ENCODE data around the gene TTC28.
A peak's percentile ranks its signal among the peaks of the same experiment; 100 is the strongest.
"Not testable (repeated sequence)": the region's sequence is repeated elsewhere in the genome, so short reads cannot be mapped to it uniquely, and the experiment has no call there.

Gene TTC28

DNA sequence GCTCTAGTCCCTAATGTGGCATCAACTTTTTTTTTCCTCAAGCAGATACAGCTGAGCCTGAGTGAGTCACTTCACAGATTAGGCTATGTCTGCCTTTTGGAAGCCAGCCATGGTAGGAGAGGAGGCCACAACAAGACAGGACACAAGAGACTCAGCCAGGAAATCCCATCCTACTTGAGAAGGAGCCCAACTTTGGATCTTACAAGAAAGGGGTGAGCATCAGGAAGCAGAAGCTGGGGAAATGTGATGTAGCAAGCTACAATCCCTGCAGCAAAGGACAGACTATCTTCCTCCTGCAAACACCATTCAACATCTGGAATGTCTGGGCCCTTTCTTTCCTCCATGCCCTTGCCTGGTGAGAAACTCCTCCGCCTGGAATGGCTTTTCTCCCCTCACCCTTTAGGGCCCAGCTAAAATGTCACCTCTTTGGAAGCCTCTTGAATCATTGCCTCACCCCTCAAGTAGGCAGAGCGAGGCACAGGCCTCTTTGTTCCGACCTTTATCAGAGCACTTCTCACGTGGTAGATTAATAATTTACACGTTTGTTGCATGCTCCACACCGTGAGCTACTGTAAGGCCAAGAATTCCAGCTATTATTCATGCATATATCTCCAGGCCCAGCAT, 604.2 kb downstream of the TTC28 start:
- DNase-seq = peak; percentile 5

DNA sequence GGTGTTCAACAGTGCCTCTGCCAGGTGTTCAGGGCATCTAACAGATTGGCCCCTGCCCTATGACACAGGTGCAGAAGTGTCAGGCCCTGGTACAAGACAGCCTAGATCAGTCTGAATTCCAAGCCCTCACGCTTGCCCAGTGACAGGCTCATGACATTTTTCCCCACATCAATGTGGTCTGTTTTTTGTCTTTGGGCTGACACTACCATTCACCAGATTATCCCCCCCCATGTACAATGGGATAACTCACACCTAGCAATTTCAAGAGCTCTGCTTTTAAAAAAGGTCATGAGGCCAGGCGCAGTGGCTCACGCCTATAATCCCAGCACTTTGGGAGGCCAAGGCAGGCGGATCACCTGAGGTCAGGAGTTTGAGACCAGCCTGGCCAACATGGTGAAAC, 605.1 kb downstream of the TTC28 start:
- DNase-seq = no peak

DNA sequence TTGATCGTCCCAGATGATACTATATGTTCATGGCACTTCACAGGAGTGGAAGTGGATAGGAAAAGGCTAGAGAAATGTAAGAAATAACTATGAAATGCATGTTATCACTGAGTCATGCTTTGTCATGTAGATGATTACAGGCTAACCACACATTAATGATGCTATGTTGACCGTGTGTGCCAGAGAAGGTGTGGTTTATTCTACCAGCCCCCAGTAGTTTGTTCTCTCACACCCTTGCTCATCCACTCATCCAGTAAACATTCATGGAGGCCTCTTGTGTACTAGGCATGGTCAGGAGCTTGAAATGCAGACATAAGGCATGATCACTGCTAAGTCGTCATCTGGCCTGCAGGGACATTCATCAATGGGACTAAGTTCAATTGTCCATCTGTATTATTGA, 607.6 kb downstream of the TTC28 start:
- DNase-seq = no peak

DNA sequence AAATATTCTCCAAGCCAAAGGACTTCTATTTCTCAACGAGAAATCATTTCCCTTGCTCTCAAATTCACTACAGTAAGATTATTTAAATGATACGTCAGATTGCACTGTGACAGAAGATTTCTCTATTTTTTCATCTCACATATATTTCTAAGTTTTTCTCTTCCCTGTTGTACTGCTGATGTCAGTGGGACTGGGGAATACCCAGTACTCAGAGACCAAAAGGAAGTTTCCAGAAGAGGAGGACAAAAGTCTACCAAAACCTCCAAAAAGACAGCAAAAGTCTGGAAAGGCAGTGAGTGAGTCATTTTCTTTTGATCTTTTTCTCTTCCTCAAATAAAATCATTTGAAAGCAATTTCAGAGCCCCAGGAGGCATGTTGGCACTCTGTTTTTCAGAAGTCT, 610.8 kb downstream of the TTC28 start:
- DNase-seq = no peak

DNA sequence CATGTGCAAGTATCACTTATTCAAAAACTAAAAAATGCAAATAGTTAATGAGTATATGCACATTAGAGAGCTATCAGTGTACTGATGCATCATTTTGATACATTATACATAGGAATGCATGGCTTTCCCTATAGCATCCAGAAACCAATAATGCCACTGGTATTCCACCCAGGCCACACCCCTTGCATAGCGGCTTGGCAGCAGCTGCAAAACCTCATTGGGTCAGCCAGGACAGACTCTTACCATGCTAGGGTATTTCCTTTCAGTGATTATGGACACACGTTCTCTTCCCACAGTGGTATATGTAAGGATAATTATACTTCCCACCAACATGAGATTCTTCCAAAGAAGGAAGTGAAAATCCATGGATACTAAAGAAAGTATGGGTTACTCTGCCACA, 614.7 kb downstream of the TTC28 start:
- DNase-seq = no peak

DNA sequence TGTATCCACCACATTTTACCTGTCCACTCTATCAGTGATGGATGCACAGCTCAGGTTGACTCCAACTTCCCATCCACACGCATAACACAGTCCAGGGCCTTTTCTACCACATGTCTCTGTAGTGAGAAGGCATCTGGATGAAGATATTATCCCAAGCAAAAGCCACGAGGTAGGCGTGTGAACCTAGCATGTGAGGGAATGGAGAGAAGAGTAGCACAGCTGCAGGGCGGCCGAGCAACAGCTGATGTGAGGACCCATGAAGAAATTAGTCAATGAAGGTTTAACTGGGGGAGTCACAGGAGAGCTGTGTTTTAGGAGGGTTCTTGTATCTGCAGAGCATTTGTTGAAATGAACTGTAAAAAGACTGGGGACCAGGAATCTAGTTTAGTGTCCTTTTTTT, 616.0 kb downstream of the TTC28 start:
- DNase-seq = no peak

DNA sequence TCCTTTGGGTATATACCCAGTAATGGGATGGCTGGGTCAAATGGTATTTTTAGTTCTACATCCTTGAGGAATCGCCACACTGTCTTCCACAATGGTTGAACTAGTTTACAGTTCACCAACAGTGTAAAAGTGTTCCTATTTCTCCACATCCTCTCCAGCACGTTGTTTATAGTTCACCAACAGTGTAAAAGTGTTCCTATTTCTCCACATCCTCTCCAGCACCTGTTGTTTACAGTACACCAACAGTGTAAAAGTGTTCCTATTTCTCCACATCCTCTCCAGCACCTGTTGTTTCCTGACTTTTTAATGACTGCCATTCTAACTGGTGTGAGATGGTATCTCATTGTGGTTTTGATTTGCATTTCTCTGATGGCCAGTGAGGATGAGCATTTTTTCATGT, 619.0 kb downstream of the TTC28 start:
- DNase-seq = not testable (repeated sequence)

DNA sequence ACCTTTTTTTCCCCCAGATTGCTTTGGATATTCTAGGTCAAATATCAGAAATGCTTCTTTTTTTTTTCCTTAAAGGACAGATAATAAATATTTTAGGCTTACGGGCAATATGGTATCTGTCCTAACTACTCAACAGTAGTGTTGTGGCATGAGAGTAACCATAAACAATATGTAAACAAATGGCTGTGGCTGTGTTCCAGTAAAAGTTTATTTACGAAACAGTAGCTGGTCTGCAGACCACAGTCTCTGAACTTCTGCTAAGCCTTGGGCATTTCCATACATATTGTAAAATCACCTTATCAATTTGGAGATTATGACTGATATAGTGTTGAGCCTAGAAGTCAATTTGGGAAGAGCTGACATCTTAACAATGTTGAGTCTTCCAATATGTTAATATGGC, 621.6 kb downstream of the TTC28 start:
- no peak for DNase-seq

DNA sequence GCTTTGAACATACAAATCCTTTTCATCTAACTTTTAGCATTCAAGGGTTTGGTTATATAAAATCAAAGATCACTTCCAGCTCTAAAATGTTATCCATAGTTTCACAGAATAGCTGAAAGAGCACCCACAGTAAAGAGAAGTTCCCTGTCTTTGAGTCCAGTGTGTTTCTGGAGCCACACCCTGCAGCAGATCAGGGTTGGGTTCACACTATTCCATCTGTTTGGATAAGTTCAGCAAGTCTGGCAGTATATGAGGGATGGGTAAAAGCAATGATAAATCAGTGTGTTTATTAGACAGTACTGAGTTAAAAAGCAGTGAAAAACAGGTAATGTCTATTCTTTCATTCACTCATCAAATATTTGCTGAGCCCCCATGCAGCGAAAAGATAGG, 624.8 kb downstream of the TTC28 start:
- no peak for DNase-seq

DNA sequence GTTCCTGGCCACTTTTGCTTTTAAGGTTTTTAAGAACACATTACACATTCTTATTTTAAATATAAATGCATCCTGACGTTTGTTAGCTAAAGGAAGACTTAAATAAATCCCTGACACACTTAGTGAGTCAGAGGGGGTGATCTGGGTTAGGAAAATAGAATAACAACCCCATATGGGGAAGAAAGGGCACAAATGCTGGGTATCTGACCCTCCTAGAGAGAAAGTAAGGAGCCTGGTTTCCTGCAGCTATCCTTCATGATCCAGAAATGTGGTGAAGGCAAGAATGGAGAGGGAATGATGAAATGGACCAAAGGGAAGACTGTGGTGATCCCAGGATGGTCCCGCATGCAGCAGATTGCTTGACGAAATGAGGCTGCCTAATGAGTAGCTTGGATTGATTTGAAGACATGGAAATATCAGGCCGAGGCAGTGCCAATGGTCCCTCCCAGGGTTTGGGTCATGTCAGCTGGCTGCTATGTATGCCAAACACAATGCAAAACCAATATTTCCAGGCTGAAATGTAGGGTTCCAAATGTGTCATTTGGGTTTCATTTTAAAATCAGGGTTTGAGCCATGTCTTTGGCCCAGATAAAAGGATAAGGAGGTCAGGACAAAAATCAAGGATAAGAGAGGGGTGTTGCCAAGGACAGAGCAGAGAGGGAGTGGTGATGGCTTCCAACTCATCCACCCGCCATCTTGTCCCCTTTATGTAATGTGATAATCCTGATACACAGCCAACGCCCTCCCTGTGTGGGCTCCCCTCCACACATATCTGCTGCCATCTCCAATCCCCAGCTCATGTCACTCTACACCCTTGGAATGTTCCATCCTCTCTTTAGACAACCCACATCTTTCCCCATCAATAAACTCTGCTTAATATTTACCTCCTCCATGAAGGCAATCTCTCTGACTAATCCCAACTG, 625.5 kb downstream of the TTC28 start:
- DNase-seq = no peak

DNA sequence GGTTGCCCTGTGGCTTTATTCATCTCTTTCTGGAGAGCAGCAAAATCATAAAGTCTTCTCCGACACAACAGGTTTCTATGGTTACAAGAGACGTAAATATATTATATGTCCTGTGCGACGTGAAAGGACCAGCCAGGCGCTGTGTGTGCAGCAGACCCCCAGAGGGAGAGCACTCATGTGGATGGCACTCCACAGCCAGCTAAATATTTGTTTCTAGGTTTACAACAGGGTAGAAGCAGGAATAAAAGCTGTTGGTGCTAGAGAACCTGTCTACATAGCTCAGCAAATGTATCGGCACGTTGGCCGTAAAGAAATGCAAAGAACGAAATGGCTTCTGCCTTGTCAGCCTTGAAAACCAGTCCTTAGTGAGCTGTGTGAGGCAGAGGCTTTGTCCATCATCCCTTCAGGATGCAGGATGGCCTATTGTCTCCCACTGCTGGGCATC, 626.8 kb downstream of the TTC28 start:
- no peak for DNase-seq

DNA sequence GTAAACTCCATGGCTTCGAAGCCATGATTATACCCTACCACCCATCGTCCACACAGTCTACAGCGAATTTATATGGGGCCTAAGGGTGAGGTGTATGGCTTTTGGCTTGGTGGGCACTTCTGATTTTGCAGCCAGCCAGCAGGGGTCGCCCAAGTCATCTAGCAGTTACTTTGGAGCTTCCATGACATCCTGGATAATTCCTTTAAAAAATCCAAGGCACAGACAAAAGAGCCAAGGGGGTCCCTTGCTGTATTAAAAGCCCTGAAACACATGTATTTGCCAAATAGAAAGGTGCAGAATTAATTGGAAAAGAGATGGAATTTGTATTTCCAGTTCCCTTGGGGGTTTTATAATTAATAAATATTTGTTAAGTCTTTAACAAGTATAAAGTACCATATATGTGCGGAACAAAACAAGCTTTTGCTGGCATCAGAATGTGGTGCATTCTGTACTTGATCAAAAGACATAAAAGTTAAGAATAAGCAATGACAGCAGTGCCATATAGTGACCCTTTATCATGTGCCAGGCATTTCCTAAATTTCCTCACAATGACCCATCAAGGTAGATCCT, 627.8 kb downstream of the TTC28 start:
- peak; percentile 36 for DNase-seq

DNA sequence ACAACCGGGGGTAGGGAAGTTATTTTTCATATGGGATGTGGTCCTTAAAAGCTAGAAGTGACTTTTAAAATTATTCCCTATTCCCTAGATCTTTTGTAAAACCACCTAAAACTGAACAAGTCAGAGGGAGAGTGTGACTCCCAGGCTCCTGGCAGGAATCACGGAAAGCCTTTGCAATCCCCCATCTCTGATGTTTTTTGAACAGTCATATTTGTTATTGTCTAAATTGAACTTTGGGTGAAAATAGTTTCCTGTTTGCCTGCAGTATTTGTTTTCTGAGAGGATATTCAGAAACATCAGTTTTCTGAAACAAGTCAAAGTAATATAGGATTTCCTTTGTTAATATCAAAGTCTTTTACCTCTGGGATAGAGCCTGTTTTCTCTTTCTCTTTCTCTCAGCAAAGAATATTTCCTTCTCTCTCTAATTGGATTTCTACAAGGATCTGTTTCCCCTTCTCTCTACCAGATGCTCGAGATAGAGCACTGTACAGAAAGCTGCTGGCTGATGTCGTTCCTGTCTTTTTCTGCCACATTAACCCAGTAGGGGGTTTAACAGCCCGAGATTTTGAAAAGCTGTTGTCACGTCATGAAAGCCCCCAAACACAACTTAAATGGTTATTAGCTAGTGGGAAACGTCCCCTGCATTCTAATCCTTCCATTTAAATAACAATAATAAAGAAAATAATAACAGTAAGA, 628.4 kb downstream of the TTC28 start:
- no peak for DNase-seq

DNA sequence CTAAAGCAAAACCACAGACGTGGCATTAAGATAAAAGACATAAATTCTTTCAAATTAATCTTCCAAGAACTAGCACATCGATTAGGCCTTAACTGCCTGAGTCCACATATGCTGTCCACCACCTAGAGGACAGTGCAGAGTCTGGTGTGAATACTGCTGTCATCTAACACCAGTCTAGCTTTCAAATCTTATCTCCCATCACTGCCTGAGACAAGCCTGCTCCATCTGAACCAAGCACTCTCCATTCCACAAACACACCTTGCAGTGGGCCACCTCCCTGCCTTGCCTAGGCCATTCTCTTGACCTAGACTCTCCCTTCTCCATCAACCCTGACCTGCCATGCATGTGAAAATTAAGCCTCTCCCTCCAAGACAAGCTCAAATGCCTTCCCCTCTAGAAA, 631.1 kb downstream of the TTC28 start:
- DNase-seq = no peak

DNA sequence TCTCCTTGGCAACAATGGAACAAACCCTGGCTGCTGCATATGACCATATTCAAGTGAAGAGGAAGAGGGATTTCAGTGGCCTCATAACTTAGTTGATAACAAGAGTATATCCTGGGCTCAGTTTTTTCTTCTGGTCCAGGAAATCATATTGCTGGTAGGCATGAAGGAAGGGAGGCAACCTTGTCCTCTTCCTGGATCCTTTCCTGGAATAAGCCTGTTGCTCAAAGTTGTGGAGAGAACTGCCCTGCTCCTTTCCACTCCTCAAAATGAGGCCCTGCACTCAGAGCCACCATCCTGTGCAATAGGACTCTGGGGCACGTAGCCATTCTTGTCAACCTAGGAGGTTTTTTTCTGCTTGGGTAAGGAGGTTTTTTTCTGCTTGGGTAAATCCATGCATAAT, 631.9 kb downstream of the TTC28 start:
- DNase-seq = no peak

DNA sequence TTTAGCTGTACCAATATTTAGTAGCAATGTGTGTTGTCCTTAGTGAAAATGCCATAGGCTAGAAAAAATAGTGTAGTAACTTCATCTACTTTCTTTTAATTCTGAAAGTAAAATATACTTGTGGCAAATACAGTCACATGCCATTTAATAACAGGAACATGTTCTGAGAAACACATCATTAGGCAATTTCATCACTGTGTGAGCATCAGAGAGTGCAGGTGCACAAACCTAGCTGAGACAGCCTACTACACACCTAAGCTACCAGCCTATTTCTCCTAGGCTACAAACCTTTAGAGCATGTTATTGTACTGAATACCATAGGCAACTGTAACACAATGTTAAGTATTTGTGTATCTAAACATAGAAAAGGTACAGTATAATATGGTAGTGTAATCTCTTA, 633.5 kb downstream of the TTC28 start:
- no peak for DNase-seq

DNA sequence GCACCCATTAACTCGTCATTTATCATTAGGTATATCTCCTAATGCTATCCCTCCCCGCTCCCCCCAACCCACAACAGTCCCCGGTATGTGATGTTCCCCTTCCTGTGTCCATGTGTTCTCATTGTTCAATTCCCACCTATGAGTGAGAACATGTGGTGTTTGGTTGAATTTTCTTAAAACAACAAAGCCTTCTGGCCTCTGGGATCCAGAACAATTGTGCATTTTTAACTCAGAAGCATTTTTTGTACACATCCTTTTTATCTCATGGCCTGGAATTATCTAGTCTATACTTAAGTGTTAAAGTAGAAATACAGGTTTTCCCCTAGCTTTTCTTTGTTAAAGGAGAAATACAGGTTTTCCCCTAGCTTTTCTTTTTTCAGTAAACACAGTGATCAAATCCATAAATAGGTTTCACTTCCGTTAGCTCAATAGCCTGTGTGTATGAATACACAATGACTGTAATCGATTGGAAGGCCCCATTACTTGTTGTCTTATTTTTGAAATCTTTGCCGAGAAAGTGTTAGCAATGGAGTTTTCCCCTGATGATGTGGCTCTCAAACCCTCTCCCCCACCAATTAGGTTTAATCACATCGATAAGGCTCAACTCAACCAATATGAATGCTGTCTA, 635.0 kb downstream of the TTC28 start:
- no peak for DNase-seq

DNA sequence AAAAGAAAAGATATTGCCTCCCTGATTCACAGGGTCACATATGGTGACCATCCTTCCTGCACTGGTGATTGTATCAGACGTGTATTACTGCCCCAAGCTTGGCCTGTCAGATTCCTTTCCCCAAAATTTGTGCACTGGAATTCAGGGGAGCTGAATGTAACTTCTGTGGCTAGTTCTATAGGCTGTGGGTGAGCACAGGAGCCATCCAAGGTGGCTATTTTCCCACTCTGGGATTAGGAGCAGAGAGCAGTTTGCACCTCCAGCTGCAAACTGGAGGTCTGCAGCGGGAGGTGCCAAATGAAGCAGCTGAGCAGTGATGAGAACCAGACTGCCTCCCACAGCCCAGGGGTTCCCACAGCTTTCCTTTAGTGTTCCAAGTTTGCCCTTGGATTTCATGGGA, 636.4 kb downstream of the TTC28 start:
- no peak for DNase-seq

DNA sequence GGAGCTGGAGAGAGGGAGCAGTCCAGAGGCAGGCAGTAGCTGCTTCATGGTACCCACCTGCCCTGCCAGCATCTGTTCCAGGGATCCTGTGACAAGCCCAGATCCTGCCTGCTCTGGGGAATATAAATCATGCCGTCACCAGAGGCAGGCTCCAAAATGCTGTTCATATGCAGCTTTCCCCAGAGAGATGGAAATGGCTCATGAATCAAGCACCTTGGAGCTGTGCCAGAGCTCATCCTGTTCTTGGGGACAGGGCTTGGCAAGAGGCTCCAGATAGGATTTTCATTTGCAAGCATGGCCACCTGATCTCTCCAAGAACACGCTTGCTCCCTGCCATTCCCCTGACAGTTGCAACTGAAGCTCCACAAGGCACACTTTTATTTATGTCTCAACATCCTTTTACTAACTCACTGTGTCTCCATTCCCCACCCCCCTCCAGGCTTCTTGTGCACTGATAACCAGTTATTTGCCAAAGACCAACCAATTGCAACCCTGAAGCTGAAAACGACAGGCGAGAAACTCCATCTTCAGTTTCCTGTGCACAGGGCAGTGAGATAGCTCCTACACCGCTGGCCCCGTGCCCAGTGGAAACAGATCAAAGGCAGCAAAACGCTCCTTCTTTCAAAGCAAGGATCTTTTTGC, 644.8 kb downstream of the TTC28 start:
- no peak for DNase-seq

DNA sequence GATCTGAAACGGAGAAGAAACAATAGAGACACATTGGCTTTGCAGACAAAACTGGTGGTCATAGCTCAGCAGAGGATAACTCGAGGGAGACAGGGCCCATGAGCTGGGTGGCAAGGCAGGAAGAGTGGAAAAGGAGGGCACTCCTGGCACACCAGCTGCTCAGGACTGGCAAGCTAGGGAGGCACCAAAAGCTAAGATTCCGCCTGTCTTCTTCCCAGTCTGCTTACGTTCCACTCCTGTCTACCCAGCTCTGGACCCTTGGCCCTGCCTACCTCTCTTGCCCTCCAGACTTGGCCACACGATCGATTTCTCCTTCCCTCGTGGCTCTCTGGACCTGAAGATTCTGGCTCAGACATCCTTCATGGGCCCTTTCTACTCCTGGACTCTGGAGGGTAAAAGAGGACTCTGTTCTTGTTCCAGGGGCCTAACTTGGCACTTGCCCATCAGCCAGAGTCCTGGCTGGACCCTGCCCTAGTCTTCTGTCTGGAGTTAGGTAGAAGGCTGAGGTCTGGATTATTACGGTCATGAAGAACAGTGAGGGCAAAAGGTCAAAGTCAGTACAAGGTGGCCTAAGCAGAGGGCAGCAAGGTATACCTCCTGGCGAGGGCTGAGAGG, 645.4 kb downstream of the TTC28 start:
- no peak for DNase-seq

DNA sequence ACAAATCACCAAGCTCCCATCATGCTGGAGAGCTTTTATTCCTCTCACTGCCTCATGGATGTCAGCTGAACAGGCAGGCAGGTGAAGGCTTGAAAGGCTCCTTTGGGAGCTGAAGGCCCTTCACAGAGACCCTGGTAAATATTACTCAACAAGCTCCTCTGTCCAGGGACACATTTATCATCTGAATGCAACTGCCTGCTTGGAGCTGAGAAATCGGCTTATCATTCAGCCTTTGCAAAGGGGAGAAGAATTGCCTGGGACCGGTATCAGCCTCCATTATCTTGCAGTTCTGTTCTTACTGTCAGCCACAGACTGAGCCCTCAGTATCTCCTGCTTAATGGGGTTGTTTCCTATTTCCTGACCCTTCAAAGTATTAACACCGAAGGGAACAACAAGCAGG, 646.8 kb downstream of the TTC28 start:
- no peak for DNase-seq

DNA sequence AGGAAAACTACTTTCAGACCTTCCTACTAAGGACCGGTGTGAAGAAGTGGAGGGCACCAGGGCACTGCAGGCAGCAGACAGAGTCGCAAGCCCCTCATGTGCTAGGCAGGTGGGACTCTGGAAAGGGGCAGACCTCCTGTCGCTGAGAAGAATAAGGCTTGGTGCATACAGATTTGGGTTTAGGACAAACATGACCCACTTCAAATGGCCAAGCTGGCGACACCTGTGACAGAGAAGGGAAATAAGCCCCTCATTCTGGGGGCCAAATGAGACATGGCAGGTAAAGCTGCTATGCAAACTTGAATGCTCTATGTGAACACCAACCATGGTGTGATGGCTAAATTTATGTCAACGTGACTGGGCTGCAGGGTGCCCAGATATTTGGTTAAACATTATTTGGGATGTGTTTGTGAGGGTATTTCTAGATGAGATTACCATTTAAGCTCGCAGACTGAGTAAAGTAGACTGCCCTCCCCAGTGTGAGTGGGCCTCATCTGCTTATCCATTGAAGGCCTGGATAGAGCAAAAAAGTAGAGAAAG, 648.2 kb downstream of the TTC28 start:
- no peak for DNase-seq
